NCI-H2171 (cell line): ENCODE data around the gene DPY30.

Experiments
- DNase-seq: peaks from one replicate; lab custom pipeline; 2025; lab: John Stamatoyannopoulos, UW

DPY30 gene

DNA sequence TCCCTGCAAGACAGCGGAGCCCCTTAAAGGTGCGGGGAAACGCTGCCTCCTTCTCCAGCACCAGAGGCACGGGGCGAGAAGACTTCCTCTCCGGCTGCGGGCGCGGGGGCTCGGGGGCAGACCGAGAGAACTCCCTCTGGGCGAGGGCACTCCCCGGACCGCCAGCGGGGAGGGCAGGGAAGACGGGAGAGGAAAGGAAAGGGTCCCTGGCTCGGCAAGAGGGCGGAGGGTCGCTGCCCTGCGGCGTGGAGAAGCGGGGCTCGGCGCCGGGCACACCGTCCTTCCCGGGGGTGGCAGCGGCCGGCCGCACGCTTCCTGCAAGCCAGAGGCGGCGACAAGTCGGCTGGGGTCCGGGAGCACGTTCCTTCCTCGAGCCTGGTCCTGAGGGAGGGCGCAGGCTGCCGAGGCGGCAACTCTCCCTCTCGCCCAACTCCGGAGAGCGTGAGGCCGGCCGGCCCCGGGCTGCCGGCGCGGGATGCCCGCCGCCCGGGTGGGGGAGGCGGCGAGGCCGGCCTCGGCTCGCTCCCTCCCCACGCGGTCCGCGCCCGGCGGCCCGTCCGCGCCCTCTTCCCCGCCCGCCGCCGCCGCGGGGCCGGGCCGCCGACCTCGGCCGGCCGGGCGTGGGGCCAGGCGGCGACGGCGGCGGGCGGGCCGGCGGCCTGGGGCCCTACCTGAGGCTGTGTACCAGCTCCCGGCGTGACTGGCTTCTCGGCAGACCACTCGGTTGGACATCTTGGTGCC, 29.9 kb downstream of the DPY30 start:
- DNase-seq = no peak

- no peak for DNase-seq
These were observed 30.6 kb downstream of the DPY30 start for GRCh38 chr2:32008805-32009515.

- DNase-seq = no peak
These were observed 32.5 kb downstream of the DPY30 start for GRCh38 chr2:32007121-32007391.

DNA sequence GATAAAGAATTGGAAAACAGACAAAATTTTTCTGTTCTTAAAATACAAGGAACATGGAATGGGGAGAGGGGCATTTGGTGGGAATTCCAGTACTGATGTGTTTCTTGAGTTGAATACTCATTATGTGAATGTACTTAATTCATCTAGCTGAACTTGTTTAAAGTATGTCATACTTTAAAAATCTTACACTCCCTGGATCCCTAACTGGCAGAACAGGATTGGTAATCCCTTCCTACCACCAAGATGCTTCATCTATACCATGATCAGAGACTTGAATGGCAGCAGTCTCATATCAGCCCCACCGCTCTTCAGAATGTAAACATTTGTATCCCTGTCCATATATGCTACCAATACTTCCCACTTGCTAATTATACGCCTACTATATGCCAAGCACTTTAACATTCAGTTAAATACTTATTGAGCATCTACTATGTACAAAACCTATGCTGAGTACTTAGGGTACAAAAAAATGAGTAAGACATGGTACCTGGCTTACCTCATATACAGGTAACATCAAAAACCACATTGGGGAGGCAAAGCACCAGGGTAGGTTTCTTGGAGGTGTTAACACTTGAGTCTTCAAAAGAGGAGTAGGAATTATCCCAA, 34.1 kb downstream of the DPY30 start:
- no peak for DNase-seq

DNA sequence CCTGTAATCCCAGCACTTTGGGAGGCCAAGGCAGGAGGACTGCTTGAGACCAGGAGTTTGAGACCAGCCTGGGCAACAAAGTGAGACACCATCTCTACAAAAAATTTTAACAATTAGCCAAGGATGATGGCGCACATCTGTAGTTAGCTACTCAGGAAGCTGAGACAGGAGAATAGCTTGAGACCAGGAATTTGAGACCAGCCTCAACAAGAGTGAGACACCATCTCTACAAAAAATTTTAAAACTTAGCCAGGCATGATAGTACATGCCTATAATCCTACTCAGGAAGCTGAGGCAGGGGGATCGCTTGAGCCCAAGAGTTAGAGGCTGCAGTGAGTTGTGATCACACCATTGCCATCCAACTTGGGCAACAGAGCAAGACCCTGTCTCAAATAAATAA, 35.8 kb downstream of the DPY30 start:
- no peak for DNase-seq

GRCh38 chr2:32002406-32002805, 37.2 kb downstream of the DPY30 start:
- no peak for DNase-seq

DNA sequence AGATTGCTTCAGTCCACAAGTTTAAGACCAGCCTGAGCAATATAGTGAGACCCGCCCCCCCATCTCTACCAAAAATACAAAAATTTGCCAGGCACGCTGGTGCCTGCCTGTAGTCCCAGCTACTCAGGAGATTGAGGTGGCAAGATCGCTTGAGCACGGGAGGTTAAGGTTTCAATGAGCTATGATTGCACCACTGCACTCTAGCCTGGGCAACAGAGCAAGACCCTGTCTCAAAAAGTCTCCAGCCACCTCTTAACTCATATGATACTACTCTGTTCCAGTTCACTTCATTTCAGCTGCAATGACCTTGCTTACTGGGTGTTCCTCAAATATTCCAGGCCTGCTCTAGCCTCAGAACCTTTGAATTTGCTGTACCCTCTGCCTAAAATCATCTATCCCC, 40.2 kb downstream of the DPY30 start:
- DNase-seq = no peak

GRCh38 chr2:31998731-31999383, 40.7 kb downstream of the DPY30 start:
- DNase-seq = no peak

- no peak for DNase-seq
These were observed 42.0 kb downstream of the DPY30 start for GRCh38 chr2:31997653-31998052.

- DNase-seq = no peak
These were observed 42.9 kb downstream of the DPY30 start for GRCh38 chr2:31996571-31997150.

GRCh38 chr2:31992934-31993333, 46.7 kb downstream of the DPY30 start:
- DNase-seq = no peak

DNA sequence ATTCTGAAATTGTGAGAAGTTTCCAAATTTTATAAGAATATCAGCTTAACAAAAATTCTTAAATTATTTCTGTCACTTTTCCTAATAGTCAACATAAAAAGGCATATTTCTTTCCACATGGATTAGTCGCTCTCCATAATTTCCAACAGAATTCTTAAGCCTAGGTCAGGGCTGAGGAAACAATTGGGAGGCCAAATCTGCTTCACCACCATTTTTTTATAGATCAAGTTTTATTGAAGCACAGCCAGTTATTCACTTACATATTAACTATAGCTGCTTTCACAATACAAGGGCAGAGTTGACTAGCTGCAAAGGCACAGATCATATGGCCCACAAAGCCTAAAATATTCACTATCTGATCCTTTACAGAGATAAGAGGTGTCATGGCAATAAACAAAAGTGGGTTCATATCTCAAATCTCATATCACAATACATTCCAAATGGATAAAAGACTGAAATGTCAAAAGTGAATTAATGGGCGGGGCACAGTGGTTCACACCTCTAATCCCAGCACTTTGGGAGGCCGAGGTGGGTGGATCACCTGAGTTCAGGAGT, 47.5 kb downstream of the DPY30 start:
- no peak for DNase-seq

DNA sequence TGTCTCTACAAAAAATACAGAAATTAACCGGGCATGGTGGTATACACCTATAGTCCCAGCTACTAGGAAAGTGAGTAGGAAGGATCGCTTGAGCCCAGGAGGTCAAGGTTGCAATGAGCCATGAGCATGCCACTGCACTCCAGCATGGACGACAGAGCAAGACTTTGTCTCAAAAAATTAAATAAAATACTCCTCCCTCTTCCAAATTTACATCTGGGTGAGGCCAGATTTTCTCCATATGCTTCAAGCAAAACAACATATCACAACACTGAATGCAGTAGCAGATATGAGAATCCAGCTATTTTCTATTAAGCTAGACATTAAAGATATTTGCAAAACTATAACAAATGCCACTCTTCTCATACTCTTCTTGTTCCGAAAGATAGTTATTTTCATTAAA, 49.7 kb downstream of the DPY30 start:
- no peak for DNase-seq

DNA sequence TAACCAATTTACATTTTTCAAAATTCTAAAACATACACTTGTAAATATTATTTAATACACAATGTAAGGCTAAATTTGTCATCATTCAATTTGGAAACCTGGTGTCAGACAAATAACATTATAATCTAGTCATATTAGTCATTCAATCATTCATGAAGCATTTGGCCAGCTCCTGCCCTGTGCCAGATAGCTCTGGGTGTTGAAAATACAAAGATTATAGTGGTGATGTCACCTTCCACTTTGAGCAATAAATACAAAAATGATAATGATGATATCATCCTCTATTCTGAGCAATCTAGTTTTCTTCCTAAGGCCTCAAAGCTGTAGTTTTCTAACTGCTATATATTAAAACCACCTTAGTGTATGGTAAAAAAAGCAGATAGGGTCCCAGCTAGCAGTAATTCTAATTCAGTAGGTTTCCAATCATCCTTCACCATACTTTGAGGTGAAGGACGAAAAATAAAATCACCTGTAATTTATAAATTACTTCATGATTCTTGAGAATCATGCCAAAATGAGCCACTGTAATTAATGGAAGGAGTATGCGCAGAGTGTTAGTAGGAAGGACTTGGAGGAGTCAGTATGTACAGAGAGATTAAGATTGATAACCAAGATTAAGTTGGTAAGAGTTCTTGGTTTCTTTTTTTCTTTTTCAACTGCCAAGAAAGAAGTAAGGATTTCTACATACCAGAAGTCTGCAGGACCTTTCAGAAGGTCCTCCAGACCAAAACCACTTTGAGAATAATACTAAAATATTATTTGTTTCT, 52.0 kb downstream of the DPY30 start:
- DNase-seq = no peak

GRCh38 chr2:31986906-31987305, 52.7 kb downstream of the DPY30 start:
- DNase-seq = no peak

DNA sequence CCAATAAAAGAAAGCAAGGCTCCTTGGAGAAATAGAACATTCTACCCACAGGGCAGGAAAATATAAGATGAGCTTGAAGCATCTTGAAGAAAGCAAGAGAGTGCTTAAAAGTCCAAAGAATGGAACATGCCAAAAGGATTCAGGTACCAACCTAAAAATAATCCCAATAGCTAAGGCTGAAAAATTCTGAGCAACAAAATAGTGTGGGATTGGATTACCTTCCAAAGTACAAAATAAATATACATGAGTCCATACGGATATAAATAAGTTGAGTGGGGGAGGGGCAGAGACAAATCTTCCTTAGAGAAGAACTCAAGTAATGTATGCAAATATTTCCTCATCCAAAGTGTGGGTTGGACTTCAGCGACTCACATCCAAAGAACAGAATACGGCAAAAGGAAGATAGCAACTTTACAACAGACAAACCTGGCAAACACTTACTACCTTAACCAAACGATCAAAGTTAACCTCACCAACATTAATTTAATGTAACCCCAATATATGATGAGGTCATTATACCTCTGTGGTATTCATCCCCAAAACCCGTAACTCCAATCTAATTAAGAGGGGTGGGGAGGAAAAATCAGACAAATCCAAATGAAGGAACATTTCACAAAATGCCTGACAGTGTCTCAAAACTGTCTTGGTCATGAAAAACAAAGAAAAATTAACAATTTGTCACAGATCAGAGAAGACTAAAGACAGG, 55.7 kb downstream of the DPY30 start:
- no peak for DNase-seq

DNA sequence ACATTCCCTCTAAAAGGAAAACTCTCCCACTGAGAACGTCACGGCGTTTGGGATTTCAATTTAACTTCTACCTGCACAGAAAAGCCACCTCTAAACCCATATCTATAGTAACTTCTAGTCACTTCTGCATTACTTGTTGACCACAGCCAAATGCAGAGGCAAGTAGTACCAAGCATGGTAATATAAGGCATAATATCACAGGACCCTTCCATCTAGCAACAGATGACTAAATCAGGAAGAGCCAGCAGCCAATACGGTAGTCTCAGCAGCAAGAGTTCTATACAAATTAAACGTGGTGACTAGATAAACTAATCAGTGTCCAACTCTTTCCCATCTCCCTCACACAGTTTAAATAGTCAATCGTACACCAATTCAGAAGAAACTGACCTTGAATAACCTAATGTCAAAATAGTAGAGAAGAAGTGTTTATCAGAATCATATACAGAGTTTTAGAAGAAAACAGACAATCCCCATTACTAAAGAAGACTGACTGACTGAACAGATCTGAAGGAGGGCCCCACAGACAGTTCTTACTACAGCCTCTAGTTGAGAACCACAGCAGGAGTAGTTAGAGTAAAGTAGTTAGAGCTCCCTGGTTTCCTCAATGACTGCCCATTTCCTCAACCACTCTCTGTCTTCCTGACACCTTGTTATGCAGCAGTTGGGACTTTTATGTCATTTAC, 58.8 kb downstream of the DPY30 start:
- no peak for DNase-seq

DNA sequence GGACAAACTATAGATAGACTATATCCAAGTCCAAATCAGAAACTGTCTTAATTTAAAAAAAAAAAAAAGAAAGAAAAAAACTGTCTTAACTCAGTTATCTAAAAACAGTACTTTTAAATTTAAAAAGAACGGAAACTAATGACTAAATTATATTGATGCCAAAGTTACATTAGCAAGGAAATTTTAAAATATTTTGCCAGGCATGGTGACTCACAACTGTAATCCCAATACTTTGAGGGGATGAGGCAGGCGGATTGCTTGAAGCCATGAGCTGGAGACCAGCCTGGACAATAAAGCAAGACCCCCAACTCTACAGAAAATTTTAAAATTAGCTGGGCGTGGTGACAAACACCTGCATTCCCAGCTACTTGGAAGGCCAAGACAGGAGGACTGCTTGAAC, 59.6 kb downstream of the DPY30 start:
- no peak for DNase-seq

- DNase-seq = no peak
These were observed 60.6 kb downstream of the DPY30 start for GRCh38 chr2:31979018-31979417.

- DNase-seq = no peak
These were observed 61.2 kb downstream of the DPY30 start for GRCh38 chr2:31978436-31978835.
